WTC11 (cell line): Measurements from ENCODE around the gene LGALS16. TPM values are rescaled to one million over a fixed set of nuclear protein-coding genes. Genes with fewer than 3 reads are reported as not detected.

ENCODE experiments used
- ATAC-seq: fragments of 200-7000 bp; cut with Tn5 transposase; 2 replicates; pipeline ENCODE4 v1.10.0; 2021; ENCODE audit warnings: mild to moderate bottlenecking, moderate library complexity
- CTCF ChIA-PET: fragments of 300-600 bp; sonication (Branson Sonifier 250); formaldehyde crosslinking; loops from one replicate; lab custom pipeline; 2021; ENCODE audit warnings: antibody characterized with exemption; lab: Charles Lee
- POLR2A ChIA-PET: fragments of 350-600 bp; sonication (Branson Sonifier 250); formaldehyde crosslinking; loops from one replicate; lab custom pipeline; 2021; ENCODE audit warnings: antibody characterized with exemption; lab: Charles Lee
- DNase-seq: peaks from one replicate; pipeline ENCODE4 v3.0.0; 2021; ENCODE audit warnings: low spot score
- H3K27ac Mint-ChIP-seq: 2 replicates; pipeline ENCODE4 v1.8.0; 2021; ENCODE audit warnings: mixed read lengths
- H3K27me3 Mint-ChIP-seq: 2 replicates; pipeline ENCODE4 v1.8.0; 2021; ENCODE audit warnings: low read depth, mild to moderate bottlenecking, moderate library complexity, mixed read lengths
- H3K36me3 Mint-ChIP-seq: 2 replicates; pipeline ENCODE4 v1.8.0; 2021; ENCODE audit warnings: mixed read lengths
- H3K4me1 Mint-ChIP-seq: 2 replicates; pipeline ENCODE4 v1.8.0; 2022; ENCODE audit warnings: mixed read lengths
- H3K4me3 Mint-ChIP-seq: 2 replicates; pipeline ENCODE4 v1.8.0; 2021; ENCODE audit warnings: mild to moderate bottlenecking, moderate library complexity, mixed read lengths
- H3K9me3 Mint-ChIP-seq: 2 replicates; pipeline ENCODE4 v1.8.0; 2021; ENCODE audit warnings: mixed read lengths
- AFF4 ChIP-seq: sonication (generic); formaldehyde crosslinking; IDR thresholded peaks from 2 replicates; pipeline ENCODE4 v1.8.1; 2023; ENCODE audit warnings: mild to moderate bottlenecking, missing genetic modification reagents, borderline replicate concordance
- ATF1 ChIP-seq: sonication (generic); formaldehyde crosslinking; IDR thresholded peaks from 2 replicates; pipeline ENCODE4 v1.8.1; 2023; ENCODE audit warnings: mild to moderate bottlenecking, moderate library complexity, missing genetic modification reagents
- E2F4 ChIP-seq: sonication (generic); formaldehyde crosslinking; IDR thresholded peaks from 2 replicates; pipeline ENCODE4 v1.8.1; 2022; ENCODE audit warnings: low read depth, mild to moderate bottlenecking, moderate library complexity, missing genetic modification reagents, borderline replicate concordance
- ESRRA ChIP-seq: sonication (generic); formaldehyde crosslinking; IDR thresholded peaks from 2 replicates; pipeline ENCODE4 v1.8.1; 2022; ENCODE audit warnings: mild to moderate bottlenecking, missing genetic modification reagents, borderline replicate concordance
- HMGA2 ChIP-seq: fragments of 250-450 bp; sonication (Bioruptor Pico); IDR thresholded peaks from 2 replicates; pipeline ENCODE4 v1.4.0; 2021; ENCODE audit warnings: mild to moderate bottlenecking, moderate library complexity
- OVOL2 ChIP-seq: fragments of 250-450 bp; sonication (Bioruptor Pico); IDR thresholded peaks from 2 replicates; pipeline ENCODE4 v1.9.0; 2021; ENCODE audit warnings: mild to moderate bottlenecking, borderline replicate concordance
- RELA ChIP-seq: sonication (generic); formaldehyde crosslinking; IDR thresholded peaks from 2 replicates; pipeline ENCODE4 v1.8.1; 2022; ENCODE audit warnings: missing genetic modification reagents, mild to moderate bottlenecking, borderline replicate concordance
- SOX15 ChIP-seq: fragments of 250-450 bp; sonication (Bioruptor Pico); IDR thresholded peaks from 2 replicates; pipeline ENCODE4 v1.9.0; 2021; ENCODE audit warnings: mild to moderate bottlenecking
- SP1 ChIP-seq: sonication (generic); formaldehyde crosslinking; conservative IDR thresholded peaks from 2 replicates; pipeline ENCODE4 v1.8.1; 2022; ENCODE audit warnings: missing genetic modification reagents
- TCF7 ChIP-seq: sonication (generic); formaldehyde crosslinking; IDR thresholded peaks from 2 replicates; pipeline ENCODE4 v1.8.0; 2022; ENCODE audit warnings: mild to moderate bottlenecking, low read depth, missing genetic modification reagents, moderate library complexity
- TEAD1 ChIP-seq: sonication (generic); formaldehyde crosslinking; IDR thresholded peaks from 2 replicates; pipeline ENCODE4 v1.8.0; 2022; ENCODE audit warnings: mild to moderate bottlenecking, missing genetic modification reagents
- TEAD4 ChIP-seq: sonication (generic); formaldehyde crosslinking; IDR thresholded peaks from 2 replicates; pipeline ENCODE4 v1.8.0; 2022; ENCODE audit warnings: mild to moderate bottlenecking, missing genetic modification reagents
- USF1 ChIP-seq: sonication (generic); formaldehyde crosslinking; IDR thresholded peaks from 2 replicates; pipeline ENCODE4 v1.8.0; 2022; ENCODE audit warnings: mild to moderate bottlenecking, missing genetic modification reagents
- ZNF121 ChIP-seq: sonication (generic); formaldehyde crosslinking; IDR thresholded peaks from 2 replicates; pipeline ENCODE4 v1.8.0; 2023; ENCODE audit warnings: missing genetic modification reagents
- ZNF138 ChIP-seq: sonication (generic); formaldehyde crosslinking; conservative IDR thresholded peaks from 2 replicates; pipeline ENCODE4 v1.8.1; 2022; ENCODE audit warnings: mild to moderate bottlenecking, moderate library complexity, missing genetic modification reagents
- ZNF219 ChIP-seq: sonication (generic); formaldehyde crosslinking; IDR thresholded peaks from 2 replicates; pipeline ENCODE4 v1.8.0; 2023; ENCODE audit warnings: missing genetic modification reagents, mild to moderate bottlenecking, borderline replicate concordance
- ZNF416 ChIP-seq: fragments of 250-450 bp; sonication (Bioruptor Pico); IDR thresholded peaks from 2 replicates; pipeline ENCODE4 v1.9.0; 2021; ENCODE audit warnings: mild to moderate bottlenecking, inconsistent platforms
- ZNF671 ChIP-seq: fragments of 250-450 bp; sonication (Bioruptor Pico); IDR thresholded peaks from 2 replicates; pipeline ENCODE4 v1.8.0; 2021; ENCODE audit warnings: mild to moderate bottlenecking
- total RNA-seq: library from RNA; stranded (reverse); gene quantifications from 3 replicates; pipeline ENCODE4 v1.2.3, GENCODE V29; 2021
- TF ChIP-seq, protein P1 (sequence below): fragments of 250-450 bp; sonication (Bioruptor Pico); IDR thresholded peaks from 2 replicates; pipeline ENCODE4 v1.9.0; 2021; ENCODE audit warnings: mild to moderate bottlenecking
- TF ChIP-seq, protein P2 (sequence below): sonication (generic); formaldehyde crosslinking; IDR thresholded peaks from 2 replicates; pipeline ENCODE4 v1.8.1; 2022; ENCODE audit warnings: mild to moderate bottlenecking, moderate library complexity, missing genetic modification reagents
- TF ChIP-seq, protein P3 (sequence below): sonication (generic); formaldehyde crosslinking; IDR thresholded peaks from 2 replicates; pipeline ENCODE4 v1.8.1; 2022; ENCODE audit warnings: low read depth, missing genetic modification reagents, borderline replicate concordance
- TF ChIP-seq, protein P4 (sequence below): sonication (generic); formaldehyde crosslinking; IDR thresholded peaks from 2 replicates; pipeline ENCODE4 v1.8.0; 2022; ENCODE audit warnings: mild to moderate bottlenecking, missing genetic modification reagents
- TF ChIP-seq, protein P5 (sequence below): fragments of 250-450 bp; sonication (Bioruptor Pico); IDR thresholded peaks from 2 replicates; pipeline ENCODE4 v1.9.0; 2021; ENCODE audit warnings: mild to moderate bottlenecking

The LGALS16 gene
- total RNA-seq, 1 experiment from 2014 or later: not detected

- H3K27me3 Mint-ChIP-seq: peaks cover 76% of the 10 kb centered on the region
- no peak overlapping the region for H3K4me3 Mint-ChIP-seq
- DNase-seq (no peak), ATAC-seq (no peak)
- peaks cover 6% of the 10 kb centered on the region for H3K9me3 Mint-ChIP-seq
- H3K36me3 Mint-ChIP-seq: no peaks in the 10 kb centered on the region
- ChIA-PET POLR2A (no interaction called here), CTCF (no interaction called here)
- H3K27ac Mint-ChIP-seq: no peak overlapping the region
- no peaks in the 10 kb centered on the region for H3K4me1 Mint-ChIP-seq
- TF ChIP-seq, protein P1, sequence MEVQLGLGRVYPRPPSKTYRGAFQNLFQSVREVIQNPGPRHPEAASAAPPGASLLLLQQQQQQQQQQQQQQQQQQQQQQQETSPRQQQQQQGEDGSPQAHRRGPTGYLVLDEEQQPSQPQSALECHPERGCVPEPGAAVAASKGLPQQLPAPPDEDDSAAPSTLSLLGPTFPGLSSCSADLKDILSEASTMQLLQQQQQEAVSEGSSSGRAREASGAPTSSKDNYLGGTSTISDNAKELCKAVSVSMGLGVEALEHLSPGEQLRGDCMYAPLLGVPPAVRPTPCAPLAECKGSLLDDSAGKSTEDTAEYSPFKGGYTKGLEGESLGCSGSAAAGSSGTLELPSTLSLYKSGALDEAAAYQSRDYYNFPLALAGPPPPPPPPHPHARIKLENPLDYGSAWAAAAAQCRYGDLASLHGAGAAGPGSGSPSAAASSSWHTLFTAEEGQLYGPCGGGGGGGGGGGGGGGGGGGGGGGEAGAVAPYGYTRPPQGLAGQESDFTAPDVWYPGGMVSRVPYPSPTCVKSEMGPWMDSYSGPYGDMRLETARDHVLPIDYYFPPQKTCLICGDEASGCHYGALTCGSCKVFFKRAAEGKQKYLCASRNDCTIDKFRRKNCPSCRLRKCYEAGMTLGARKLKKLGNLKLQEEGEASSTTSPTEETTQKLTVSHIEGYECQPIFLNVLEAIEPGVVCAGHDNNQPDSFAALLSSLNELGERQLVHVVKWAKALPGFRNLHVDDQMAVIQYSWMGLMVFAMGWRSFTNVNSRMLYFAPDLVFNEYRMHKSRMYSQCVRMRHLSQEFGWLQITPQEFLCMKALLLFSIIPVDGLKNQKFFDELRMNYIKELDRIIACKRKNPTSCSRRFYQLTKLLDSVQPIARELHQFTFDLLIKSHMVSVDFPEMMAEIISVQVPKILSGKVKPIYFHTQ (CRISPR knock-in tag): no peak
- TF ChIP-seq HMGA2 (CRISPR knock-in tag) (no peak), ZNF138 (CRISPR knock-in tag) (no peak), ATF1 (CRISPR knock-in tag) (no peak), SOX15 (CRISPR knock-in tag) (no peak), SP1 (CRISPR knock-in tag) (no peak), TEAD1 (no peak), ZNF671 (no peak), OVOL2 (CRISPR knock-in tag) (no peak), USF1 (CRISPR knock-in tag) (no peak), E2F4 (no peak), TCF7 (CRISPR knock-in tag) (no peak), RELA (CRISPR knock-in tag) (no peak), ZNF121 (CRISPR knock-in tag) (no peak), ZNF416 (CRISPR knock-in tag) (no peak), ESRRA (no peak)
- TF ChIP-seq, protein P2, sequence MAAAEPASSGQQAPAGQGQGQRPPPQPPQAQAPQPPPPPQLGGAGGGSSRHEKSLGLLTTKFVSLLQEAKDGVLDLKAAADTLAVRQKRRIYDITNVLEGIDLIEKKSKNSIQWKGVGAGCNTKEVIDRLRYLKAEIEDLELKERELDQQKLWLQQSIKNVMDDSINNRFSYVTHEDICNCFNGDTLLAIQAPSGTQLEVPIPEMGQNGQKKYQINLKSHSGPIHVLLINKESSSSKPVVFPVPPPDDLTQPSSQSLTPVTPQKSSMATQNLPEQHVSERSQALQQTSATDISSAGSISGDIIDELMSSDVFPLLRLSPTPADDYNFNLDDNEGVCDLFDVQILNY: no peak
- TF ChIP-seq, protein P3, sequence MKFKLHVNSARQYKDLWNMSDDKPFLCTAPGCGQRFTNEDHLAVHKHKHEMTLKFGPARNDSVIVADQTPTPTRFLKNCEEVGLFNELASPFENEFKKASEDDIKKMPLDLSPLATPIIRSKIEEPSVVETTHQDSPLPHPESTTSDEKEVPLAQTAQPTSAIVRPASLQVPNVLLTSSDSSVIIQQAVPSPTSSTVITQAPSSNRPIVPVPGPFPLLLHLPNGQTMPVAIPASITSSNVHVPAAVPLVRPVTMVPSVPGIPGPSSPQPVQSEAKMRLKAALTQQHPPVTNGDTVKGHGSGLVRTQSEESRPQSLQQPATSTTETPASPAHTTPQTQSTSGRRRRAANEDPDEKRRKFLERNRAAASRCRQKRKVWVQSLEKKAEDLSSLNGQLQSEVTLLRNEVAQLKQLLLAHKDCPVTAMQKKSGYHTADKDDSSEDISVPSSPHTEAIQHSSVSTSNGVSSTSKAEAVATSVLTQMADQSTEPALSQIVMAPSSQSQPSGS (CRISPR knock-in tag): no peak
- TF ChIP-seq, all 79 proteins: peak for 0
These were observed 17.8 kb upstream of the LGALS16 start for GRCh38 chr19:39637891-39638290.

- Mint-ChIP-seq H3K4me3 (no peak overlapping the region), H3K27me3 (peaks cover 59% of the 10 kb centered on the region), H3K9me3 (no peaks in the 10 kb centered on the region), H3K36me3 (no peaks in the 10 kb centered on the region), H3K4me1 (no peaks in the 10 kb centered on the region), H3K27ac (no peak overlapping the region)
- DNase-seq: no peak
- POLR2A ChIA-PET: no interaction called here
- no peak for ATAC-seq
- CTCF ChIA-PET: no interaction called here
- TF ChIP-seq TCF7 (CRISPR knock-in tag): no peak
- no peak for TF ChIP-seq TEAD4 (CRISPR knock-in tag)
- no peak for TF ChIP-seq ZNF219 (CRISPR knock-in tag)
- TF ChIP-seq OVOL2 (CRISPR knock-in tag): no peak
- TF ChIP-seq, protein P4, sequence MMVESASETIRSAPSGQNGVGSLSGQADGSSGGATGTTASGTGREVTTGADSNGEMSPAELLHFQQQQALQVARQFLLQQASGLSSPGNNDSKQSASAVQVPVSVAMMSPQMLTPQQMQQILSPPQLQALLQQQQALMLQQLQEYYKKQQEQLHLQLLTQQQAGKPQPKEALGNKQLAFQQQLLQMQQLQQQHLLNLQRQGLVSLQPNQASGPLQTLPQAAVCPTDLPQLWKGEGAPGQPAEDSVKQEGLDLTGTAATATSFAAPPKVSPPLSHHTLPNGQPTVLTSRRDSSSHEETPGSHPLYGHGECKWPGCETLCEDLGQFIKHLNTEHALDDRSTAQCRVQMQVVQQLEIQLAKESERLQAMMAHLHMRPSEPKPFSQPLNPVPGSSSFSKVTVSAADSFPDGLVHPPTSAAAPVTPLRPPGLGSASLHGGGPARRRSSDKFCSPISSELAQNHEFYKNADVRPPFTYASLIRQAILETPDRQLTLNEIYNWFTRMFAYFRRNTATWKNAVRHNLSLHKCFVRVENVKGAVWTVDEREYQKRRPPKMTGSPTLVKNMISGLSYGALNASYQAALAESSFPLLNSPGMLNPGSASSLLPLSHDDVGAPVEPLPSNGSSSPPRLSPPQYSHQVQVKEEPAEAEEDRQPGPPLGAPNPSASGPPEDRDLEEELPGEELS (CRISPR knock-in tag): no peak
- TF ChIP-seq AFF4 (CRISPR knock-in tag): no peak
- TF ChIP-seq, protein P5, sequence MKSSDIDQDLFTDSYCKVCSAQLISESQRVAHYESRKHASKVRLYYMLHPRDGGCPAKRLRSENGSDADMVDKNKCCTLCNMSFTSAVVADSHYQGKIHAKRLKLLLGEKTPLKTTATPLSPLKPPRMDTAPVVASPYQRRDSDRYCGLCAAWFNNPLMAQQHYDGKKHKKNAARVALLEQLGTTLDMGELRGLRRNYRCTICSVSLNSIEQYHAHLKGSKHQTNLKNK (CRISPR knock-in tag): no peak
These were observed 13.9 kb upstream of the LGALS16 start for GRCh38 chr19:39641773-39642172.
